ENCODE results near the gene C1QTNF2.

The C1QTNF2 gene, protein sequence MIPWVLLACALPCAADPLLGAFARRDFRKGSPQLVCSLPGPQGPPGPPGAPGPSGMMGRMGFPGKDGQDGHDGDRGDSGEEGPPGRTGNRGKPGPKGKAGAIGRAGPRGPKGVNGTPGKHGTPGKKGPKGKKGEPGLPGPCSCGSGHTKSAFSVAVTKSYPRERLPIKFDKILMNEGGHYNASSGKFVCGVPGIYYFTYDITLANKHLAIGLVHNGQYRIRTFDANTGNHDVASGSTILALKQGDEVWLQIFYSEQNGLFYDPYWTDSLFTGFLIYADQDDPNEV

DNA sequence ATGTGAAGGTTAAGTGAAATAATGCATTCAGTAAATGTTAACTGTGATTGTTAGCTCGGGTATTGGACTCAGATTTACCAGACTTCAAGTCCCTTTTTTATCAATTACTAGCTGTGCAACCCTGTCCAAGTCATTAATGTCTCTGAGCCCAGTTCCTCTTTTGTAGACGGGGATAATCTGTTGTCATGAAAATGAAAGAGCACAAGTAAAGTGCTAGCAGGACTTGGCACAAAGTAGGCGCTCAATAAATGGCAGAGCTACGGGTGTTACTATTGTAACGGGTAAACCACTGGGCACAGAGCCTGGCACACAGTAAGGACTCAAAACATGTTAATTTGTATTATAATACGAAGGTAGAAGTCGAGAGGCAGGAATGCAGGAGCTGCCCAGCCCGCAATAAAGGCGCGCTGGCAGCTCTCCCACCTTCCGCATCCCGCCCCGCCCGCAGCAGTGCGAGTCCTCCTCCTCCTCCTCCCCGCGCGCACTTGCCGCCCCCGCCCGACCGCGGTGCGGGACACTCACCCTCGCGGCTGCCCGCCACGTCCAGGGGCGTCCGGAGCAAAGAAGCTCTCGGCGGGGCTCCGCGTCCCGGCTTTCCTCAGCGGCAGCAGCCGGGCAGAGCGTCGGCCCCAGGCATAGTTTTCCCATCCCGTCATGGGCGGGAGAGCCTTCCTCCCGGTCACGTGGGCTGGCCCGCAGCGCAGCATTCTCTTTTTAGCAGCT, at the start of gene C1QTNF2:
Gene C1QTNF2 (minus strand): TSS at position 637 of the 723 bp plus-strand sequence. CDS start 15,615 bp downstream, outside the sequence.
- DNase-seq (ENCODE audit: low spot score), result peak; percentile 50

DNA sequence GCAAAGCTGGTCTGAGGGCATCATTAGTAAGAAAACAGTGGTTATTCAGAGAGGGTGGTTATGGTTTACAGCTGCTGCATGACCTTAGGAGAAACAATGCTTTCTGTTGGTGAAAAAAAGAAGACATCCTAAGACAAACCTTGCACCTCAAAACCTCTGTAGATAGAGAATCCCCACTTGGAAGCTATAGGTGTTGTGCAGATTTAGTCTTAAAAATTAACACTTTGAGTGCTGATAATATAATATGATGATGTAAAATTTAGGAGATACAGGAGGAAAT, 49.8 kb upstream of the C1QTNF2 start:
- DNase-seq (ENCODE audit: low spot score), result no peak

DNA sequence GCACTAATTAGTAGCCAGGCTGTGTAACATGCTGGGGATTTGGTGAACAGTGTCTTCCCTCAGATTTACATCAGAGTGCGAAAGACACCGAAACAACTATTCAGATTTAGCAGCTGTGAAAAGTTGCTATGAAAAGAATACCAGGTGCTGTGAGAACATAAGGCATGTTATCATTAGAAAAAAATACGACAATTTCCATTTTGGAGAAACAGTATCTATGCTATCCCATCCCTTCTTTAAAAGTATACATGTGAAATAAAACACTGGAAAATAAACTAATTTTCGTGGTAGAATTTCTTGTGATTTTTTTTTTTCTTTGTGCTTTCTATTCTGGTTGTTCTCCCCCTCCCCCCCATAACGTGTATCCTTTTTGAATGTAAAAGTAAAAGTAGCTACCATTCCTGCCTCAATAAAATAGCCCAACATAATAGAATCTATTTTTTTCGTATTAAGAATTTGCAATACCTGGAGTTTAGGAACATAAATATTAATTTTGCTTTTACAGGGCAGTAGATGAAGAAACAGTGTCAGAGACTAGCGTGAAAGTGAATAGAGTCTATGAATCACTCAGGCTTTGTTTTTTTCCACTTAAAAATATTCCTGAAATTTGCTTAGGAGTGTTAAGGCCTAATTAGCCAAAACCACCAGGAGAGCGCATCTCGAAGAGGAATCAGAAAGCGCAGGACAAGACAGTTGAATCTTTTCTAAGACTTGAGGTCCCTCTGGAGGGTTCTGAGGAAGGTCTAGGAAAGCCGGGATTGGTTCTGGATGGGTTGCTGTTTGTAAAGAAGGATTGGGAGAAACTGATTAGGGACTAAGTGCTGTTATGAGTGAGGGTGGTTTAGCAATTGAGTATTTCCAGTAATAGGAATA, 49.3 kb upstream of the C1QTNF2 start:
- no peak for DNase-seq (ENCODE audit: low spot score)

DNA sequence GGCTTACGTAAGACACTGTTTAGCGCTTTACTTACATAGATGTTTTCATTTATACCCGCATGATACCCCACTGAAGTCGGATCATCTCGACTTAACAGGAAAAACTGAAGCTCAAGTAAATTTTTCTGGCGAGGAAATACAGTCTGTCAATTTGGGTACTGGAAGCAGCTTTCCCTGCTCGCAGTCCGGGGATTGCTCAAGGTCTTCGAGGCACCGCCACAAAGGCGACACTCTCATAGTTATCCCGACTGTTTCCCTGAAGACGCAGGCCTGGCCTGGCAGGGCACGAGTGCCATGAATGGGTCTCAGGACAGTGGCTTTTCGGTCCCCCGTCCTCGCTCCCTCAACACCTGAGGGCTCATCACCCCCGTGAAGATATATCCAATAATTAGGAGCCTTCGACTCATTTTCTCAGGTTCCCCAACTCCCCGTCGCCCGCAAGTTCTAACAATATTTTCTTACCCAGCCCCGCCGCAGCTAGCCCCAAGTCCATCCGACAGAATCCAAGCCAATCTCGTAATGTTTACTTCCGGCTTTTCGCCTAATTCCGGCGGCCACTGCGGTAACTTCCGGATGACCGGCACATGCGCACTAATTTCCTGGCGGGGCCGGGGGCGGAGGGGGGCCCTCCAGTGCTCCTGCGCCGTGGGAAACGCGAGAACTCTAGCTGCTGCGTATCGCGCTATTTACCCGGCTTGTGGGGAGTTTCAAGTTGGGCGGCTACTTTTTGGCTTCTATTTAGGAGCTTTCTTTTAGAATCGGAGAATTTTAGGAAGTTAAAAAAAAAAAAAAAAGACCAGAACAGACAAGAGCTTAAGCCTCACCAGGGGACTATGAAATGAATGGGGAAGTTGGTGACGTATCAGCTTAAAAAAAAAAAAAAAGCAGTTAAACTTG, 48.4 kb upstream of the C1QTNF2 start, which contains the start of gene SLU7:
Gene SLU7 (minus strand): TSS at position 521 of the 897 bp plus-strand sequence. CDS start 3,787 bp downstream, outside the sequence.
- peak; percentile 90 for DNase-seq (ENCODE audit: low spot score)

DNA sequence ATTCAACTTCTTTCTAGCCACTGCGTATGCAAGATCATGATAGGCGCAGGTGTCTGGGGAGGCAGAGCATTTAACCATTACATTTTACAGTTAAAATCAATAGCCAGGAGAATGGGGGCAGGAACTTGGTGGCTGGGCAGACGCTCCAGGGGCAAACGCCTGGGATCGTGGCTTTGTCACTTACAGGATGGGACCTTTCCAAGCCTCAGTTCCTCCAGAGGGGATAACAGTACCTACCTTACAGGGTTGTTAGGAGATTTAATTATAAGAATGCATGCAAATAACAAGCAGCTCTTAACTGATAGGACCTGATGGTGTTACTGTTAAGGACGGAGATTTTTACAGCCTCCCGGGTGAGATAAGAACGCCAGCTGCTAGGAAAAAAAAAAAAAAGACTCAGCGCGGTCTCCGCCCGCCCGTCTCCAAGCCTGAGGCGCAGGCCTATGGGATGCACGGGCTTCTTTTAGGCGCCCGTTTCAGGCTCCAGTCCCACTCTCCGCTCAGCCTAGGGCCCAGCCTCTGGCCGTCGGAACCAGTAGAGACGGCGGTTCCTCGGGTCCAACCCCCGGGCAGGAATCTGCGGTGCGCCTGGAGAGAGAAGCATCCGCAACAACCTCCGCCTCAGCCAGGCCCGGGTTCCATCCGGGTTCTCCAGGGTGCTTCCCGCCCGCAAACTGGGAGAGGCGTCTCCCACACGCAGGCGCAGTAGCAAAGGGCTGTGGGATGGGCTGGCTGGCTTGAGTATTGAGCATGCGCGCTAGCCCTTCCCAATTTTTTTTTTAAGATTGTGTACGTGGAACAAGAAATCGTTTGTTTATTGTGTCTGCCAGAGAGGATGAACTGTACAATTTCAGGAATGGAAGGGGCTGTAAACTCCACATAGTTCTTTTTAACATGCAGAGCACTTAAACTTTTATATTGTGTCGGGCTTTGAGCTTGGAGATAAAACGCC, 29.3 kb upstream of the C1QTNF2 start, which contains the start of gene FAM200C:
Gene FAM200C (minus strand): TSS at position 653 of the 952 bp plus-strand sequence. CDS start 4,564 bp downstream, outside the sequence.
- peak; percentile 95 for DNase-seq (ENCODE audit: low spot score)

DNA sequence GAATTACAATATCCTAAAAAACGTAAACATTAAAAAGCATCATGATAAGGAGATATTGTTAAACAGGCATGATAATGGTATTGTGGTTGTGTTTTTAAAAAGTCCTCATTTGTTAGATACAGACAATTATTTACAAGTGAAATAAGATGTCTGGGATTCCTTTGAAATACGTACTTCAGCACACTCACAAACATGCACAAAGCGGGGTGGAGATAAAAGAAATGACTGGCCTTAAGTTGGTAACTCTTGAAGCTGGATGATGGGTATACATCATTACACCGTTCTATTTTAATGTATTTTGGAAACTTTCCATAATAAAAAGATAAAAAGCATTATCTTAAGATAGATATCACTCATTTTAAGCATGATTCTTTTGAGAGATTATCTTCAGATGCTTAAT, 28.4 kb upstream of the C1QTNF2 start:
- DNase-seq (ENCODE audit: low spot score), result no peak

DNA sequence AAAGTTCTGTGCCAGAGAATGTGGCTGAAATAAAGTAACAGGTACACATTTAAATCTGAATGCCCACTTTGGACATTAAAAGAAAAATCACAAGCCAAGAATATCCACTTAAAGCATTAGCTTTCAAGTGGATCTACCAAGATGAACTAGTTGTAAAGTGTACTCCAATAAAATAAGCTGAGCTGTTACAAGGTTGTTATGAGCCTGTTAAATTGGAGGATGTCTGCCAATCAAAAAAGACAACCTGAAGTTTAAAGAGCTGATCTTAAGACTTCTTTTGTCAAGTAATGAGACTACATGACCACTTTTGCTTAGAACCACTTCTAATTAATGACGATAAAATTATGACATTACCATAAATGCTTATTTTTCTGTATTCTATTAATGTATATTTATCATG, 27.1 kb upstream of the C1QTNF2 start:
- no peak for DNase-seq (ENCODE audit: low spot score)

DNA sequence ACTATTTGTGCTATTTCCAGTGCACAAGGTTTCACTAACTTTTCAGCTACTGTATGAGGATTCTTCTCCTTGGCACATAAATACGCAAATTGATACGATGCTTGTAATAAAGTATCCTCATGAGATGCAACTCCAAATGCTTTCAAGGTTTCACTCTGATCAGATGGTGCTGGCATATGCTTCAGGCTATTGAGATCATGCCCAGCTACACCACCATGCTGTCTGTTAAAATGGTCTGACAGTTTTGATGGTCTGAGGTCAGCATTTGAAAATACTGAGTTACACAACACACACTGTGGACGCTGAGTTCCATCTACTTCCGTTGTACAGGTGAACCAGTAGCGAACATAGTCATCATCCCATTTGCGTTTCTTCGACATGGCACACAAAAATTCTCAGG, 24.7 kb upstream of the C1QTNF2 start:
- DNase-seq (ENCODE audit: low spot score), result no peak

DNA sequence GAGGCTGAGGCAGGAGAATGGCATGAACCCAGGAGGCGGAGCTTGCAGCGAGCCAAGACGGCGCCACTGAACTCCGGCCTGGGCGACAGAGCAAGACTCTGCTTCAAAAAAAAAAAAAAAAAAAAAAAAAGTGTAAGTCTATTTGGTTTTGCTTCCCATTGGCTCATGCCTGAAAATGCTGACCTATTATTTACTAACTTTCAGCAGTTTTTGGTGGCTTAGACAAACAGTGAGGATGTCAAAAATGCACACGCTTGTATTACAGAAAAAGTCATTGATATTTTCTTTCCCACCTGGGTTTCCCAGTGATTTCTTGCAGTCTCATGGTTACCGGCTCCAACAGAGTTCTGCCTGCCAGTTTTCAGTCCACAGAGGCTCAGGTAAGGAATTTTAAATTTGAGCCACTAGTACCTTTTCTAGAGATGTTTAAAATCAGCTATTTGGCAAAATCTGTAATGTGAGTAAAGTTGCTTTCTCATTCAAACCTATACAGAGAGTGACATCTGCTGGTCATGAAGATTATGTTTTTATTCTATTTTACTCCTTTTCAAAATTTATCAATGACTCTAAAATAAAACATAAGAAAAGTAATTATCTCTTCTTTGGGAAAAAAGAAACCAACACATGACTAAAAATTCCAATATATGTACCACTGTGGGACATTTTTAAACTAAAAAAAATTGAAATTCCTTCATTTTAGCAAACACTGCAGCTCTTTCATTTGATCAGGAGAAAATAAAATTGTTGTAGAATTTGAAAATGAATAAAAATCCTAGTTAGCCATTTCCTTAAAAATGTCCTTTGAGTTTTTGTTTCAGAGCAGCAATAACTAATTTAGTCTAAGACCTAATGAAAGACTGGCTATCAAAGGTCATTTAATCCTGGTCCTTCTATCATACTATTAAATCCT, 20.6 kb upstream of the C1QTNF2 start:
- DNase-seq (ENCODE audit: low spot score), result no peak

DNA sequence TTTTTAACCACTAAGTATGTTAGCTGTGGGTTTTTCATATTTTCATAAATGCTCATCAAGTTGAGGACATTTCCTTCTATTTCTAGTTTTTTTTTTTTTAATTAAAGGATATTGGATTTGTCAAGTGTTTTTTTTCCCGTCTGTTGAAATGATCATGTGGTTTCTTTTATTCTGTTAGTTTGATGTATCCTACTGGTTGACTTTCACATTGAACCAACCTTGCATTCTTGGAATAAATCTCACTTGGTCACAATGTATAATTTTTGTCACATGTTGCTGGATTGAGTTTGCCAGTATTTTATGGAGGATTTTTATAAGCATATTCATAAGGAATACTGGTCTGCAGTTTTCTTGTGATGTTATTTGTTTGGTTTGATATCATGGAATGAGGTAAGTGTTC, 17.0 kb upstream of the C1QTNF2 start:
- DNase-seq (ENCODE audit: low spot score), result no peak

DNA sequence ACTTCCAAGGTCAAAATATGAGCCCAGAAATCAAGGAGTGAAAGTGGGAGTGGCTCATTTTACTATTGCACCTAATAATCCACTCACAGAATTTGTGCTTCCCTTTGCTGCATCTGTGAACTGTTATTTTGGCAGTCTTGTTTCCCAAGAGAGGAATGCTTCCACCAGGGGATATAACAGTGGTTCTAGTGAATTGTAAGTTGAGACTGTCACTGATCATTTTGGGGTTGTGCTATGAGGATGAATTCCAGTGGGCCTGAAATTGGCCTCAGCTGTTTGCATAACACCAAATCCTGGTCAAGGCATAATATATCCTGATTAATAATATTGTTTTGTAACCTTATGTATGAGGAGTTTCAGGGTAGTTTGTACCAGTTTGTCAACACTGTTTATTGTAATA, 15.1 kb upstream of the C1QTNF2 start:
- DNase-seq (ENCODE audit: low spot score), result no peak

DNA sequence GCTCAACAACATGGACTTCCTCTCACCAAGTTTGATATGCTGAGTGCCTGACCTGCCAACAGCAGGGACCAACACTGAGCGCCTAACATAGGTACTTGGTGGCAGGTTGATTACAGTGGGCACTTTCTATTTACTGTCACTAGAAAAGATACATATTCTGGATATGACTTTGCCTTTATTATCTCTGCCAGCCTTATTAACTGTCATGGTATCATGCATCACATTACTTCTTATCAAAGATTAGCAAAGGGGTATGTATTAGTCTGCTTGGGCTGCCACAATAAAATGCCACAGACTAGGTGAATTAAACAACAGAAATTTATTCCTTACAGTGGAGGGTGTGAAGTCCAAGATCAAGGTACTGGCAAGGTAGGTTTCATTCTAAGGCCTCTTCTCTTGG, 14.3 kb upstream of the C1QTNF2 start:
- DNase-seq (ENCODE audit: low spot score), result no peak

DNA sequence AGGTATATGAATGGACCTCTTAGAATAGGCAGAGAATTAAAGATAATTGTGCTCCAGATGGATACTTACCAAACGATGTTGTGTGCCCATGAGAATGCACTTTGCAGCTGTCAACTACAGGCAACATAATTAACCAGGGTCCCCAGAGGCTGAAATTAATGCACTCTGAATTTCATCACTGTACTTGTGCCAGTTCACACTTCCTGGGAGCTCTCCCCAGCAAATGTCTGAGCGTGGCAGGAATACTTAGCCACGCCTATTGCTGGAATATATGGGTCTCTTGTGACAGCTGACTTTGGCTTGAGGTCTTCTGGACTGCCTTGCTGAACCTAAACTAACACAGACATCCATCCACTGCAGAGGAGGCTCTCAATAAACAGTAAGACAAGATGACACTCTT, 11.9 kb upstream of the C1QTNF2 start:
- DNase-seq (ENCODE audit: low spot score), result no peak

DNA sequence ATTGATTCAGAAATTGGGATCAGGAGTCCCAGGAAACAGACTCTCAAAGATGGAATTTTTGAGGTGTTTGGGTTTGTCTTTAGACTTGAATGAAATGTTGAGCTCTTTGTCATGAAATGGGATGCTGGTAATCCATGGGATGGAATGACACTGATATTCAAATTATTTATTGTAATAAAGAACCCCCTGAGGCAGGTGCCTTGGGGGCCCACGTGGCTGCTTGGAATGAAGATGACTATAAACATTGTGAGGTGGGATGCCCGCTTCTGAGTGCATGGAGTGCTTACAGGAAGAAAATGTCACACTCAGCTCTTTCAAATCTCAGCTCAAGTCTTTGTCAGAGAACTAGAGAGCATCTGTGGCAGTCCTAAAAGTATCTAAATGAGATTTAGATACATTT, 9.6 kb upstream of the C1QTNF2 start:
- no peak for DNase-seq (ENCODE audit: low spot score)

DNA sequence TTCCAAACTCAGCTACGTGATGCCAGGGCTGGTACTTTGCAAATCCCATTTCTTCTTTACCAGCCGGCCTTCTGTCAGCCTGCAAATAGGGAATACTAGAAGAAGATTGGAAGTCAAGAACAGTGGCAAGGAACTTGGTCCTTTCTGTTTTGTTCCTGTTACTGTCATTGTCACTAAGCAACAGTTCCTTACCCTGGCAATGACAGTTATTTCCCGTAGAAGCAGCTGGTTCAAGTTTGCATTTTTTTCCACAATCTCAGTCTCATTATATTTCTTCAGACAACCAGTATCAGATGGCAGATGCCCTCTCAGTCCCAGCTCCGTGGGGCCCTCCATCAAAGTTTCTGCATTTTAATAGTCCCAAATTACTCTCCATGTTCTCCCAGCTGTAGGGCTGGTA, 9.1 kb upstream of the C1QTNF2 start:
- DNase-seq (ENCODE audit: low spot score), result peak; percentile 10

DNA sequence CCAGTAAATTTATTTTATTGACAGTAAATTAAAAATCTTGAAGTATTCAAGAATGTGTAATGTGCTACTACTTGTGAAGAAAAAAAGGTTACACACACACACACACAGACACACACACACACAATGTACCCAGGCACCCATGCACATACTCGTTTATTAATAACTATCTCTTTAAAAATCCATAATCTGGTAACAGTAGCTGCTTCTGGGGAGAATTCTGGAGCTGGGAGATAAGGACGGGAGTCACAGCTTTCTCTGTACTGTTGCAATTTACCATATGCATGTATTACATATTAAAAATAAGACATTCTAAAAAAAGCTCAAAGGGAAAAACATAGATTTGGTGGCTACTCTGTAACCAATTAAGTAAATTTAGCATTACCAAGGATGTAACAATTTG, 7.9 kb upstream of the C1QTNF2 start:
- DNase-seq (ENCODE audit: low spot score), result no peak

DNA sequence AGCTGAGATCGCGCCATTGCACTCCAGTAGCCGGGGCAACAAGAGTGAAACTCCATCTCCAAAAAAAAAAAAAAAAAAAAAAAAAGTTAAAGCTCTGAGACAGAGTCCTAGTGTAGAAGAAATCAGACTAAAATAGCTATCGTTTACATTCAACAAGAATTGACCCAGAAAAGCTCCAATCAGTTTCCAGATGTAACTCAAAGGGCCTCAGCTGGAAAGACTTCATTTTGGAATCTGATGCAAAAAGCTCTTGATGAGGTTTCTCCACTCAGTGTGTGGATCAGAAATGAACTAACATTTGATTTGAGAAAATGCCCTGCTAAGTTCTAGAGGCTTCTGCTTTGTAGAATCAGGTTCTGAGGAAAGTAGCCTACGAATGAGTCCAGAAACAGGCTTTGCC, 7.2 kb upstream of the C1QTNF2 start:
- DNase-seq (ENCODE audit: low spot score), result no peak

DNA sequence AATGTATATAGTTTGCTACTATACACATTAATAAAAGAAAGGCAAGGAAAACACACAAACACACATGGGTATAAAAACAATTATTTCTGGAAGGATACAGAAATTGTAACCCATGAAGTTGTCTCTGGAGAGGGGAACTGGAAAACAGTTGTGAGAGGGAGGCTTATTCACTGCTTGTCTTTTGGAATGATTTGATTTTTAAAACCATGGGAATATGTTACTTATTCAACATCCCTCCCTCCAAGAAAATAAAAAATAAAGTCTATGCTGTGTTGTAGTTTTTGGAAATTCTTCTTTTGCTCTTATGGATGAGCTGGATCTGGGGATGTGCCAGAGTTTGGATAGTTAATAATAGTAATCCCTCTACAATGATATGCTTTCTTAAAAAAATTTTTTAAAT, 6.0 kb upstream of the C1QTNF2 start:
- DNase-seq (ENCODE audit: low spot score), result no peak

DNA sequence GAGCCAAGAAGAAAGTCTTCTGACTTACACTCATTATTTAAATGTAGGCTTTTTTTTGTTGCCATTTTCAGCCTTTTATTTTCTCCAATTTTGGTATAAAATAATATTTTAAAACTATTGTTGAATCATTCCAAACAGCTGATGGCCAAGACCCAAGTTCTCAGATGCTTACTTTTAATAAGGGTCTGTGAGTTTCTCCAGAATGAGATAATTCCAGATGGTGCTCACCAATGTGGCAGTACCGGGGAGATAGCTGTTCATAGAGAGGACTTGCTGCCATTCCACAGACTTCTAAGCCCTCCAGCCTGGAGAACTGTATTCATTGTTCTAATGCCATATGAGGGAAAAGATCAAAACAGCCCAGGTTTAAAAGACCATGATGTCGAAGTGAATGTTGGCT, 5.3 kb upstream of the C1QTNF2 start:
- no peak for DNase-seq (ENCODE audit: low spot score)
